Mucosa of rectum (tissue), 2 donors: ENCODE results near the gene ACTL6A.

Experiments
- H3K27ac ChIP-seq, 2 donors: one replicate each; pipeline ENCODE4 v1.7.0; 2013; ENCODE audit warnings: inconsistent platforms in 2 of 2, low read depth in 2 of 2, low read length in 2 of 2
- H3K27me3 ChIP-seq, 2 donors: one replicate each; pipeline ENCODE4 v1.7.0; 2013; ENCODE audit warnings: low read length in 2 of 2; ENCODE audit not compliant: control insufficient read depth in 2 of 2, insufficient read depth in 2 of 2
- H3K36me3 ChIP-seq, 2 donors: one replicate each; pipeline ENCODE4 v1.7.0; 2013; ENCODE audit warnings: low read length in 2 of 2; ENCODE audit not compliant: control insufficient read depth in 2 of 2, insufficient read depth in 2 of 2
- H3K4me1 ChIP-seq, 2 donors: one replicate each; pipeline ENCODE4 v1.7.0; 2013; ENCODE audit warnings: low read length in 2 of 2, mild to moderate bottlenecking in 1 of 2; ENCODE audit not compliant: control insufficient read depth in 2 of 2, insufficient read depth in 2 of 2
- H3K4me3 ChIP-seq, 2 donors: one replicate each; pipeline ENCODE4 v1.7.0; 2013; ENCODE audit warnings: low read length in 2 of 2
- H3K9ac ChIP-seq, 2 donors: one replicate each; pipeline ENCODE4 v1.7.0; 2013; ENCODE audit warnings: low read length in 2 of 2, low read depth in 1 of 2, mild to moderate bottlenecking in 1 of 2
- H3K9me3 ChIP-seq, 2 donors: one replicate each; pipeline ENCODE4 v1.7.0; 2013; ENCODE audit warnings: low read length in 2 of 2; ENCODE audit not compliant: control insufficient read depth in 2 of 2
- donor health status: healthy.
- donor health status: Normal muscosa, but diverticular disease.

ACTL6A gene

DNA sequence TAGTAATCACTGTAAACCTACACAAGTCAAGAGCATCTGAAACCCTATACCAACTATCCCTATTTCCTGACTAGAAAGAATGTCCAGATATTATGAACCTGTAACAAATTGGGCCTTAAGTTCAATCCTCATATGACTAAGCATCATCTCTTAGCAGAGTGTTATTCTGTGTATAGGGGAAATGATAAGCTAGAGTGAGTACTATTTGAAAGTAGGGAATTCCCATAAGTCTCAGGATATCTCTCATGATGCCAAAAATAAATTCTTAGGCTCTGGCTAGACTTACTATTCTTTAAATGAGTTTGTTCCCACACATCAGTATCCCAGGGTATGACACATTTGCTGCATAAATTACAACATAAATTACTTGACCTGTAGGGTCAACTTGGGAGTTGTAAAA, 26.4 kb downstream of the ACTL6A start:
- no peaks in the 10 kb centered on the region for H3K4me1 ChIP-seq
- peaks cover 62 to 63% of the 10 kb centered on the region in 2 donors for H3K36me3 ChIP-seq
- H3K4me3 ChIP-seq: no peak overlapping the region
- no peaks in the 10 kb centered on the region for H3K9me3 ChIP-seq
- no peak overlapping the region for H3K9ac ChIP-seq
- H3K27me3 ChIP-seq: no peaks in the 10 kb centered on the region
- no peak overlapping the region for H3K27ac ChIP-seq

DNA sequence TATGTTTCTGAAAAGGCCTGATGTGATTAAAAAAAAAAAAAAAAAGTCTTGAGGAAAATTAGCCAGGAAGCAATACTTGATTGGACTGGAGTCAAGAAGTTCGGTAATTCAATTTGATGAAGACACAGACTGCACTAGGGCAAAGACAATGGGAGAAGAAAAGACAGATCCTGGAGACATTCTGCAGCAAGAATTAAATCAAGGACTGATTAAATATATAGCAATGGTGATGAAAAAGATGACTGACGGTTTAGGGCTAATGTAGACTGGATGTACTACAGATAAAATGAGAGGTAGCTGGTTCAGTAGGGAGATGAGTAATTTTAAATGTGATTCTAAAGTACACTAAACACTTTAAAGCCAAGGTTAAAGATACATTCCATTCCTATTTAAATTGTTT, 27.9 kb downstream of the ACTL6A start:
- no peaks in the 10 kb centered on the region for H3K9me3 ChIP-seq
- no peak overlapping the region for H3K9ac ChIP-seq
- H3K27me3 ChIP-seq: no peaks in the 10 kb centered on the region
- no peak overlapping the region for H3K4me3 ChIP-seq
- H3K36me3 ChIP-seq: peaks cover 67 to 68% of the 10 kb centered on the region in 2 donors
- H3K27ac ChIP-seq: no peak overlapping the region
- no peaks in the 10 kb centered on the region for H3K4me1 ChIP-seq

DNA sequence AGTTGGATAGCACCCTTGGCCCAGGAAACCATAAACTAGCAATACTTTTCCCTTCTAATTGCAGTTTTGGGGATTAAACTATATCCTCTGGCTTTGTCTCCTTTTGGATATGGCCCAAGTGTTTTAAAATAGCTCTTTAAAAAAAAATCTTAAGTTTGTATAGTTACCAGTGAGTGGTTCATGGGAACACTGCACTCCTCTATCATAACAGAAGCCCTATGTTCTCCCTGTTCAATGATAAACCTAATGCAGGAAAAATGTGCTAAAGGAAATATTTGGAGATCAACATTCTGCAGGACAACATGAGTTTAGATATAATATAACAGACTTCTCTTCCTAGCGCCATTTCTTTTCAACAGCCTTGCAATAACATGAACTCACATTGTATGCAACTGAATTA, 28.6 kb downstream of the ACTL6A start:
- Histone ChIP-seq H3K4me3 (no peak overlapping the region), H3K9ac (no peak overlapping the region), H3K27ac (no peak overlapping the region), H3K27me3 (no peaks in the 10 kb centered on the region), H3K36me3 (peaks cover 66 to 70% of the 10 kb centered on the region in 2 donors), H3K9me3 (no peaks in the 10 kb centered on the region), H3K4me1 (no peaks in the 10 kb centered on the region)

DNA sequence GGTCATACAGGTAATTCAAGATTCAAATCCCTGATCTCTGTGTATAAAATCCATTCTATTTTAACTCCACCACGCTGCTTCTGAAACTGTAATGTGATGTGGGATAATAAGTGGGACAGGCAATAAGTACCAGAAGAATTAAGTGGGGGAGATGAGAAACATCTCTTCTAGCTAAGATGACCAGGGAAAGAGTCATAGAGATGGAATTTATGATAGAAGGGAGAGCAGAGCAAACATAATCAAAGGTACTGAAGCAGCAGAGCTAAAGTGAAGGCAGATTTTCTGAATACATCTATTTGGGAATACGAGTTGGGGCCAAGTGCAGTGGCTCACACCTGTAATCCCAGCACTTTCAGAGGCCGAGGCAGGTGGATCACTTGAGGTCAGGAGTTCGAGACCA, 36.8 kb downstream of the ACTL6A start:
- Histone ChIP-seq H3K27me3 (no peaks in the 10 kb centered on the region), H3K9me3 (no peaks in the 10 kb centered on the region), H3K36me3 (peaks cover 54 to 57% of the 10 kb centered on the region in 2 donors), H3K4me3 (no peak overlapping the region), H3K27ac (no peak overlapping the region), H3K9ac (no peak overlapping the region), H3K4me1 (peaks cover 0 to 7% of the 10 kb centered on the region in 2 donors)

DNA sequence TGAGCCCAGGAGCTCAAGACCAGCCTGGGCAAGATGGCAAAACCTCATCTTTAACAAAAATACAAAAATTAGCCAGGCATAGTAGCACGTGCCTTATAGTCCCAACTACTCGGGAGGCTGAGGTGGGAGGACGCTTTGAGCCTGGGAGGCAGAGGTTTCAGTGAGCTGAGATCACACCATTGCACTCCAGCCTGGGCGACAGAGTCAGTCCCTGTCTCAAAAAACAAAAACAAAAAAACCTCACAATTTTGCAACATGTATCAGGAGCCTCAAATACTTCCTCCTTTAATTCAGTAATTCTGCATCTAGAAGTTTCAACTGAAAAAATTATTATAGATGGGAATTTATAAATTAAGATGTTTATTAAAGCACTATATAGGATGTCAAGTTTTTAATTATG, 40.6 kb downstream of the ACTL6A start:
- H3K27me3 ChIP-seq: no peaks in the 10 kb centered on the region
- no peak overlapping the region for H3K27ac ChIP-seq
- H3K4me3 ChIP-seq: peak overlapping the region in 1 of 2 donors; percentile 92
- H3K36me3 ChIP-seq: peaks cover 26 to 31% of the 10 kb centered on the region in 2 donors
- peaks cover 0 to 10% of the 10 kb centered on the region in 2 donors for H3K4me1 ChIP-seq
- H3K9ac ChIP-seq: no peak overlapping the region
- H3K9me3 ChIP-seq: no peaks in the 10 kb centered on the region

DNA sequence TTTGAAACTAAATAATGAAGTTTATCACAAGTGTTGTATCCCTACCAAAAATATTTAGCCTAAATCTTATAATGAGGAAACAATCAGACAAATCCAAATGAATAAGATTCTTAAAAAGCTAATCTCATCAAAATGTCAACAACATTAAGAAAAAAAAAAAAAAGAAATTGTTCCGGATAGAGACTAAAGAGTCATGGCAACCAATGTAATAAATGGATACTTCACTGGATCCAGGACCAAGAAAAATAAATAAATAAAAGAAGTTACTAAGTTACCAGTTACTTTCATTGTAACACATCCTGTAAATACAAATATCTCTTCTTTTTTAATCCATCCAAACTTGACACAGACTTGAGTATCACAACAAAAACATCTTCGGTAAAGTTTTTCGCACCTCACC, 41.1 kb downstream of the ACTL6A start:
- H3K4me3 ChIP-seq: peak overlapping the region; percentile 90 to 92
- peak overlapping the region; percentile 79 to 93 for H3K9ac ChIP-seq
- peak overlapping the region; percentile 84 to 93 for H3K27ac ChIP-seq
- H3K9me3 ChIP-seq: no peaks in the 10 kb centered on the region
- H3K36me3 ChIP-seq: peaks cover 21 to 26% of the 10 kb centered on the region in 2 donors
- peaks cover 0 to 10% of the 10 kb centered on the region in 2 donors for H3K4me1 ChIP-seq
- H3K27me3 ChIP-seq: no peaks in the 10 kb centered on the region

DNA sequence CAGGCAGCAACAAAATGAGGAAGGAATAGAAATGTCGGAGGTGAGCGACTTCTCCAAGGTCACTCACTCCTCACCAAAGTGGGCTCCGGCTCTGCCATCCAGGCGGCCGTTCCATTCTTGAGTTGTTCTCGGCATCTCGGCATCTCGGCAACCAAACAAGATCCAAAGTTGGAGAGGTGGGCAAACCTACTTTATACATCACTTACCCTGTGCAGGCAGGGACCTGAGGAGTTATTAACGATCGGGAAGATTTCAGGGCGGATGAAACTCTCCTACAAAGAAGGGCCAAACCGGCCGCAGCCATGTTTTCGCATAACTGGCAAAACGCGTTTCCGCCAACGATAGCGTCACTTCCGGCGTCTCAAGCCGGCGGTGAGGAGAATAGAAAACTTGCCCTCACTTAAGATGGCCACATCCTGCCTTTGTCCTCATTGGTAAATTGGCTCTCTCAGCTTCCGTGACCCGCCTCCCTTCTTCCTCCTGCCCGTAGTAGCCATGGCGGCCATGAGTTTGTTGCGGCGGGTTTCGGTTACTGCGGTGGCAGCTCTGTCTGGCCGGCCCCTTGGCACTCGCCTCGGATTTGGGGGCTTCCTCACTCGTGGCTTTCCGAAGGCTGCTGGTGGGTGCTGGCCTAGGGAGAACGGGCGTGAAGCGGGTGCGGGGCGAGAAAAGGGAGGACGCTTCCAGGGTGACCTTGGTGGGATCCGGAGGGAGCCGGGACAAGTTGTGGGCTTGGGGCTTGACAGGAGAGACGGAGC, 41.8 kb downstream of the ACTL6A start, which contains the start of the genes MRPL47 and NDUFB5:
Gene MRPL47, minus strand, starts transcription at position 318 of the 758 bp plus-strand sequence. Its CDS starts 14 bp downstream, at position 304.
Gene NDUFB5, plus strand, starts transcription at position 474 of the 758 bp plus-strand sequence. Its CDS starts 22 bp downstream, at position 496.
- H3K36me3 ChIP-seq: peaks cover 16 to 22% of the 10 kb centered on the region in 2 donors
- peaks cover 0 to 13% of the 10 kb centered on the region in 2 donors for H3K4me1 ChIP-seq
- H3K27ac ChIP-seq: peak within 1 kb of the TSS; percentile 84 to 93
- no peaks in the 10 kb centered on the region for H3K27me3 ChIP-seq
- H3K9ac ChIP-seq: peak within 1 kb of the TSS; percentile 93 to 98
- H3K4me3 ChIP-seq: peak within 1 kb of the TSS; percentile 90 to 92
- no peaks in the 10 kb centered on the region for H3K9me3 ChIP-seq

DNA sequence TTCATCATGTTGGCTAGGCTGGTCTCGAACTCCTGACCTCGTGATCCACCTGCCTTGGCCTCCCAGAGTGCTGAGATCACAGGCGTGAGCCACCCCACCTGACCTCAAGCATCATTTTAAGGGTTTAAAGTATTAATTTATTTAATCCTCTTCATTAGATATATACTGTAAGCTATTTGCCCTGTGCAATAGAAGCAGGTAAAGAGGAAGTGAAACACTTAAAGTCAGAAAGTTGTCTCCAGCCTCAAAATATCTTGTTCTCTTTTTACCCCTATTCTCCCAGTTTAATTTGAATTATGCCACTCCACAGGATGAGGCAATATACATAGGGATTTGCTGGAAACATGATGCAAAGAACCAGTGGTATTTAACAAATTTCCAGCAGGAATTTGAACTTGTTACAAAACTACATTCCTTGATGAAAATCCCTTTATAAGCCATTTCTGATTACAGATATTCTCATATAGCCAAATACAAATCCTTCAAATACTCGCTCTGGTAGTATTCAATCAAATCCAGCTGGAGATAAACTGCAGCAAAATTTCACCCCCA, 43.9 kb downstream of the ACTL6A start:
- Histone ChIP-seq H3K4me3 (no peak overlapping the region), H3K27ac (no peak overlapping the region), H3K27me3 (no peaks in the 10 kb centered on the region), H3K4me1 (peaks cover 0 to 13% of the 10 kb centered on the region in 2 donors), H3K9ac (no peak overlapping the region), H3K36me3 (peaks cover 3 to 6% of the 10 kb centered on the region in 2 donors), H3K9me3 (no peaks in the 10 kb centered on the region)

DNA sequence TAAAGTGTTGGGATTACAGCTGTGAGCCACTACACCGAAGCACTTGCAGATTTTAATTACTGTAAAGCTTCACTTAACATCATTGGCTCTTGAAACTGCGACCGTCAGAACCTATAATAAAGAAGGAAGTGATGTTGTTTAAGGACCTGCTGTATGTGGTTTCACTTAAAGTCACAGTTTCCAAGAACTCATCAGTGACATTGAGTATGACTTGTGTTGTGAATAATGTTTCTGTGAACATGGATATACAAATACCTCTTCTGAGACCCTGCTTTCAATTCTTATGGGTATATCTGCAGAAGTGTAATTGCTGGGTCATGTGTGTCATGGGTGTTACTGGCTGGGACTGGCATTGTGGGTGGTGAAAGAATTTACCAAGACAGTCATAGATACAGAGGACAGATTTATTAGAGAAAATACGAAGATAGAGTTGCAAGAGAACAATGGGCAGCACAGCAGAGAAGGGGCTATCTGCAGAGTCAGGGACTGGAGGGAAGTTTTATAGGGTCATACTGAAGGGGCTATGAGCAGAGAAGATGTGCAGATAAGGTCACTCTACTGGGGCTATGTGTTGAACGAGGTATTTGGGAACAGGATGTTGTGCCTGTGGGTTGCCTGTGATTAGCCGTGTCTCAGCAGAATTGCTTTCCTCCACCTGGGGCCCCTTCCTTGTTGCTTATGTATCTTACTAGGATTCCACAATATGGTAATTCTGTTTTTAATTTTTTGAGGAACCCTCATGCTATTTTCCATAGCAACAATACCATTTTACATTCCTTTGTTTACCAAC, 46.4 kb downstream of the ACTL6A start:
- H3K27me3 ChIP-seq: no peaks in the 10 kb centered on the region
- H3K4me3 ChIP-seq: no peak overlapping the region
- H3K9ac ChIP-seq: no peak overlapping the region
- H3K27ac ChIP-seq: peak overlapping the region in 1 of 2 donors; percentile 20
- H3K4me1 ChIP-seq: peaks cover 0 to 6% of the 10 kb centered on the region in 2 donors
- H3K36me3 ChIP-seq: peaks cover 5 to 6% of the 10 kb centered on the region in 2 donors
- no peaks in the 10 kb centered on the region for H3K9me3 ChIP-seq

DNA sequence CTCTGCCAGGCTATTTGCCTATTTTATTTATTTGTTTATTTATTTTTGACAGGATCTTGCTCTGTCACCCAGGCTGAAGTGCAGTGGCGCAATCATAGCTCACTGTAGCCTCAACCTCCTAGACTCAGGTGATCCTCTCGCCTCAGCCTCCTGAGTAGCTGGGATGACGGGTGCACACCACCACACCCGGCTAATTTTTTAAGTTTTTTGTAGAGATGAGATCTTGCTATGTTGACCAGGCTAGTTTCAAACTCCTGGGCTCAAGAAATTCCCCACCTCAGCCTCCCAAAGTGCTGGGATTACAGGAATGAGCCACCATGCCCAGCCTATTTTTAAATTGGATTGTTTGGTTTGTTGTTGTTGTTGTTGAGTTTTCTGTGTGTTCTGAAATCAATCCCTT, 47.3 kb downstream of the ACTL6A start:
- H3K27me3 ChIP-seq: no peaks in the 10 kb centered on the region
- no peak overlapping the region for H3K9ac ChIP-seq
- no peak overlapping the region for H3K4me3 ChIP-seq
- H3K9me3 ChIP-seq: no peaks in the 10 kb centered on the region
- no peak overlapping the region for H3K27ac ChIP-seq
- peaks cover 5 to 6% of the 10 kb centered on the region in 2 donors for H3K36me3 ChIP-seq
- H3K4me1 ChIP-seq: peaks cover 0 to 6% of the 10 kb centered on the region in 2 donors
